A549 (cell line): ENCODE results near the gene RPL26. TPM values are rescaled to one million over a fixed set of nuclear protein-coding genes. Genes with fewer than 3 reads are reported as not detected.

ENCODE experiments used
- ATAC-seq, 2 experiments: fragments of 200-7000 bp in 1 of 2; fragments of >200 bp in 1 of 2; cut with Nextera tagmentation in 1 of 2; cut with Tn5 transposase in 1 of 2; 3 replicates each; pipeline versions ENCODE4 v1.8.0 to v1.9.1; 2018 to 2020; ENCODE audit warnings: mild to moderate bottlenecking in 1 of 2, moderate library complexity in 1 of 2
- CTCF ChIA-PET: fragments of 300-600 bp; sonication (Branson Sonifier 250); formaldehyde crosslinking; extraction: SDS; loops from one replicate; lab custom pipeline; 2021; ENCODE audit warnings: antibody characterized with exemption, inconsistent platforms; lab: Yijun Ruan, JAX
- POLR2A ChIA-PET: fragments of 350-600 bp; formaldehyde crosslinking; extraction: SDS; loops from one replicate; lab custom pipeline; 2021; ENCODE audit warnings: antibody characterized with exemption, inconsistent platforms; lab: Yijun Ruan, JAX
- DNase-seq, 2 experiments: peaks; one replicate each; pipeline versions ENCODE4 v3.0.0 to v3.0.0-alpha.2; 2011 to 2016; ENCODE audit warnings: low read depth in 1 of 2, low spot score in 1 of 2
- FAIRE-seq: peaks from 2 replicates; lab custom pipeline; 2011; peaks lifted over from hg19 to GRCh38; lab: Jason Lieb, UNC
- H3K27ac ChIP-seq, 2 experiments: fragments of >200 bp; sonication (Bioruptor Twin); formaldehyde crosslinking; 3 replicates each; pipeline ENCODE4 v1.5.1; 2016 to 2017
- H3K4me1 ChIP-seq: fragments of >200 bp; sonication (Bioruptor Twin); formaldehyde crosslinking; 3 replicates; pipeline ENCODE4 v1.6.1; 2016
- H3K4me2 ChIP-seq: fragments of >200 bp; sonication (Bioruptor Twin); formaldehyde crosslinking; 3 replicates; pipeline ENCODE4 v1.6.1; 2016
- H3K4me3 ChIP-seq: fragments of >200 bp; sonication (Bioruptor Twin); formaldehyde crosslinking; 3 replicates; pipeline ENCODE4 v1.5.1; 2016
- H3K9me3 ChIP-seq: fragments of >200 bp; sonication (Bioruptor Twin); formaldehyde crosslinking; 3 replicates; pipeline ENCODE4 v1.6.1; 2016
- CBX8 ChIP-seq: fragments of 200-600 bp; sonication (generic); IDR thresholded peaks from 2 replicates; pipeline ENCODE4 v1.6.1; 2016
- CEBPB ChIP-seq, 2 experiments: fragments of >200 bp in 1 of 2; sonication (Bioruptor Twin) in 1 of 2; formaldehyde crosslinking in 1 of 2; IDR thresholded peaks; 2 replicates each; pipeline ENCODE4 v1.6.1; 2012 to 2016
- CHD2 ChIP-seq: fragments of 150-350 bp; IDR thresholded peaks from 2 replicates; pipeline ENCODE4 v1.6.1; 2014; ENCODE audit warnings: low read length; ENCODE audit not compliant: partially characterized antibody
- EHF ChIP-seq: fragments of 250-450 bp; sonication (Bioruptor Pico); IDR thresholded peaks from 2 replicates; pipeline ENCODE4 v1.5.0; 2020; ENCODE audit warnings: mild to moderate bottlenecking
- FOSL2 ChIP-seq, 2 experiments: fragments of 450-650 bp in 1 of 2; fragments of >200 bp in 1 of 2; sonication (Bioruptor Twin) in 1 of 2; formaldehyde crosslinking; IDR thresholded peaks; 2 replicates each; pipeline versions ENCODE4 v1.5.0 to v1.6.1; 2016 to 2020; ENCODE audit warnings: mild to moderate bottlenecking in 1 of 2, moderate library complexity in 1 of 2
- FOXS1 ChIP-seq: fragments of 250-450 bp; sonication (Bioruptor Pico); IDR thresholded peaks from 2 replicates; pipeline ENCODE4 v1.5.0; 2020; ENCODE audit warnings: mild to moderate bottlenecking, moderate library complexity
- GATA3 ChIP-seq: IDR thresholded peaks from 2 replicates; pipeline ENCODE4 v1.6.1; 2012; ENCODE audit warnings: borderline replicate concordance
- HOXB13 ChIP-seq: fragments of 250-450 bp; sonication (Bioruptor Pico); IDR thresholded peaks from 2 replicates; pipeline ENCODE4 v1.5.0; 2020; ENCODE audit warnings: low read depth, mild to moderate bottlenecking, moderate library complexity
- HOXB5 ChIP-seq: fragments of 250-450 bp; sonication (Bioruptor Pico); IDR thresholded peaks from 2 replicates; pipeline ENCODE4 v1.5.0; 2020; ENCODE audit warnings: mild to moderate bottlenecking, moderate library complexity
- JUN ChIP-seq, 2 experiments: fragments of >200 bp; sonication (Bioruptor Twin); formaldehyde crosslinking; IDR thresholded peaks; 2 replicates in 1 of 2; 3 replicates in 1 of 2; pipeline ENCODE4 v1.6.1; 2016 to 2017
- KDM1A ChIP-seq: fragments of 200-600 bp; sonication (generic); IDR thresholded peaks from 2 replicates; pipeline ENCODE4 v1.6.1; 2016; ENCODE audit warnings: low read depth, mild to moderate bottlenecking
- NFE2L2 ChIP-seq: fragments of 150-350 bp; conservative IDR thresholded peaks from 2 replicates; pipeline ENCODE4 v1.6.1; 2014; ENCODE audit warnings: low read length
- POLR2AphosphoS2 ChIP-seq: conservative IDR thresholded peaks from 2 replicates; pipeline ENCODE4 v1.6.1; 2012; ENCODE audit warnings: low read length, improper control_type of control experiment, inconsistent platforms
- RARB ChIP-seq: fragments of 250-450 bp; sonication (Bioruptor Pico); IDR thresholded peaks from 2 replicates; pipeline ENCODE4 v1.8.0; 2021; ENCODE audit warnings: mild to moderate bottlenecking, moderate library complexity
- RCOR1 ChIP-seq: fragments of 150-350 bp; IDR thresholded peaks from 2 replicates; pipeline ENCODE4 v1.6.1; 2014; ENCODE audit warnings: antibody characterized with exemption, low read length, low read depth
- RFX5 ChIP-seq: fragments of 450-650 bp; IDR thresholded peaks from 2 replicates; pipeline ENCODE4 v1.7.1; 2014; ENCODE audit warnings: antibody characterized with exemption, mild to moderate bottlenecking, moderate library complexity
- SMC3 ChIP-seq: fragments of >200 bp; sonication (Bioruptor Twin); formaldehyde crosslinking; IDR thresholded peaks from 3 replicates; pipeline ENCODE4 v1.6.1; 2018; ENCODE audit warnings: inconsistent platforms
- ZNF302 ChIP-seq: fragments of 250-450 bp; sonication (Bioruptor Pico); IDR thresholded peaks from 2 replicates; pipeline ENCODE4 v1.9.0; 2021; ENCODE audit warnings: inconsistent platforms, mild to moderate bottlenecking, moderate library complexity
- WGBS: methylation state at CpG from one replicate; pipeline ENCODE4 v1.1.6; 2017; ENCODE audit errors: missing lambda C conversion rate; 5-methylcytosine and 5-hydroxymethylcytosine counted together
- polyA plus RNA-seq, 4 experiments: library from polyadenylated mRNA; depleted of rRNA in 3 of 4; stranded (reverse); fragments of >200 nt; fragmentation: RNase III in 1 of 4; extraction: RNeasy Plus Mini Kit Qiagen cat#74134 plus additional on column Dnase treatment in 1 of 4; gene quantifications; 2 replicates in 3 of 4; 3 replicates in 1 of 4; pipeline ENCODE4 v1.2.3, GENCODE V29; 2011 to 2017
- TF ChIP-seq, protein P1 (sequence below): IDR thresholded peaks from 2 replicates; pipeline ENCODE4 v1.6.1; 2012
- TF ChIP-seq, protein P2 (sequence below): fragments of 200-600 bp; sonication (generic); IDR thresholded peaks from 2 replicates; pipeline ENCODE4 v1.6.1; 2016; ENCODE audit warnings: antibody characterized with exemption, mild to moderate bottlenecking, moderate library complexity
- TF ChIP-seq, protein P3 (sequence below): fragments of 450-650 bp; IDR thresholded peaks from 2 replicates; pipeline ENCODE4 v1.6.1; 2014; ENCODE audit warnings: antibody characterized with exemption
- TF ChIP-seq, protein P4 (sequence below): fragments of 250-450 bp; sonication (Bioruptor Pico); IDR thresholded peaks from 2 replicates; pipeline ENCODE4 v1.5.0; 2021; ENCODE audit warnings: mild to moderate bottlenecking, moderate library complexity, borderline replicate concordance
- TF ChIP-seq, protein P5 (sequence below): fragments of 250-450 bp; sonication (Bioruptor Pico); IDR thresholded peaks from 2 replicates; pipeline ENCODE4 v1.5.0; 2020; ENCODE audit warnings: low read depth, mild to moderate bottlenecking, moderate library complexity

RPL26 gene
- polyA plus RNA-seq, 2 of the 4 experiments (the other 2 are of a cell fraction): 5,521 to 7,141 TPM

DNA sequence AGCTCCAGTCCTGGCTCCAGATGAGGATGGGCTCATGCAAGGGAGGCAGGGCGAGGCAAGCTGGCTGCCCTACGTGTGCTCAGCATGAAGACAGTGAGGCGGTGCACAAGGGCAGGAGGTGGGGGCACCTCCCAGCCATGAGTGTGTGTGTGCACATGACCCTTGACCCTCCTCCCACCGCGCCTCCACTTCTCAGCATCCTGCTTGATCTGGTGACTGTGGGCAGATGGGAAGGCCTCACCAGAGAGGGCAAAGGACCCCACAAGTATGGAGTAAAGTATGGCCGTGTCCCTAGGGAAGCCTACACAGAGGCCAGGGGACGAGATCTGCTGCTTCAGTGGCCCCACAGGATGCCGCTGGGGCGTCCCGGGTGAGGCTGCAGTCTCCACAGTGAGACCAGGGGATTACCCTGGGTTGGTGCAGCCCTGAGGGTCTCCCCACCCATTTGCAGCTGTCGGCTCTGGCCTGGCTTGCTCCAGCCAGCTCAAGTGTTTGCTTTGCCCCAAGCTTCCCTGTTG is 22.6 kb upstream of the RPL26 start:
- no peak for FAIRE-seq
- TF ChIP-seq CEBPB (IDR thresholded peaks at IDR 0.05) (no peak), RFX5 (no peak), EHF (no peak), GATA3 (no peak), NFE2L2 (no peak), HOXB5 (CRISPR knock-in tag) (no peak), RARB (no peak), KDM1A (no peak)
- TF ChIP-seq, protein P1, sequence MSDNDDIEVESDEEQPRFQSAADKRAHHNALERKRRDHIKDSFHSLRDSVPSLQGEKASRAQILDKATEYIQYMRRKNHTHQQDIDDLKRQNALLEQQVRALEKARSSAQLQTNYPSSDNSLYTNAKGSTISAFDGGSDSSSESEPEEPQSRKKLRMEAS: no peak
- TF ChIP-seq, protein P2, sequence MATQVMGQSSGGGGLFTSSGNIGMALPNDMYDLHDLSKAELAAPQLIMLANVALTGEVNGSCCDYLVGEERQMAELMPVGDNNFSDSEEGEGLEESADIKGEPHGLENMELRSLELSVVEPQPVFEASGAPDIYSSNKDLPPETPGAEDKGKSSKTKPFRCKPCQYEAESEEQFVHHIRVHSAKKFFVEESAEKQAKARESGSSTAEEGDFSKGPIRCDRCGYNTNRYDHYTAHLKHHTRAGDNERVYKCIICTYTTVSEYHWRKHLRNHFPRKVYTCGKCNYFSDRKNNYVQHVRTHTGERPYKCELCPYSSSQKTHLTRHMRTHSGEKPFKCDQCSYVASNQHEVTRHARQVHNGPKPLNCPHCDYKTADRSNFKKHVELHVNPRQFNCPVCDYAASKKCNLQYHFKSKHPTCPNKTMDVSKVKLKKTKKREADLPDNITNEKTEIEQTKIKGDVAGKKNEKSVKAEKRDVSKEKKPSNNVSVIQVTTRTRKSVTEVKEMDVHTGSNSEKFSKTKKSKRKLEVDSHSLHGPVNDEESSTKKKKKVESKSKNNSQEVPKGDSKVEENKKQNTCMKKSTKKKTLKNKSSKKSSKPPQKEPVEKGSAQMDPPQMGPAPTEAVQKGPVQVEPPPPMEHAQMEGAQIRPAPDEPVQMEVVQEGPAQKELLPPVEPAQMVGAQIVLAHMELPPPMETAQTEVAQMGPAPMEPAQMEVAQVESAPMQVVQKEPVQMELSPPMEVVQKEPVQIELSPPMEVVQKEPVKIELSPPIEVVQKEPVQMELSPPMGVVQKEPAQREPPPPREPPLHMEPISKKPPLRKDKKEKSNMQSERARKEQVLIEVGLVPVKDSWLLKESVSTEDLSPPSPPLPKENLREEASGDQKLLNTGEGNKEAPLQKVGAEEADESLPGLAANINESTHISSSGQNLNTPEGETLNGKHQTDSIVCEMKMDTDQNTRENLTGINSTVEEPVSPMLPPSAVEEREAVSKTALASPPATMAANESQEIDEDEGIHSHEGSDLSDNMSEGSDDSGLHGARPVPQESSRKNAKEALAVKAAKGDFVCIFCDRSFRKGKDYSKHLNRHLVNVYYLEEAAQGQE: no peak
- TF ChIP-seq, protein P3, sequence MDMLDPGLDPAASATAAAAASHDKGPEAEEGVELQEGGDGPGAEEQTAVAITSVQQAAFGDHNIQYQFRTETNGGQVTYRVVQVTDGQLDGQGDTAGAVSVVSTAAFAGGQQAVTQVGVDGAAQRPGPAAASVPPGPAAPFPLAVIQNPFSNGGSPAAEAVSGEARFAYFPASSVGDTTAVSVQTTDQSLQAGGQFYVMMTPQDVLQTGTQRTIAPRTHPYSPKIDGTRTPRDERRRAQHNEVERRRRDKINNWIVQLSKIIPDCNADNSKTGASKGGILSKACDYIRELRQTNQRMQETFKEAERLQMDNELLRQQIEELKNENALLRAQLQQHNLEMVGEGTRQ: no peak
- TF ChIP-seq, all 56 proteins: peak for 0
- CTCF ChIA-PET: interaction anchor here (0.6 to 9.9 kb wide), 5 partner anchors 14 to 489 kb away, joined by 3 to 112 read pairs (median 4); partner anchors contain the start of gene RPL26
- POLR2A ChIA-PET: interaction anchor here (1.3 kb wide), 1 partner anchor 22 kb away, joined by 3 read pairs; no protein-coding TSS in a partner anchor
- WGBS: 76% methylated on average over 11 of the region's 11 CpGs
- Histone ChIP-seq H3K9me3 (no peaks in the 10 kb centered on the region), H3K4me1 (peaks cover 6% of the 10 kb centered on the region; the same call in 2 of the 3 replicates), H3K4me3 (no peak overlapping the region), H3K27ac (no peak overlapping the region), H3K4me2 (no peak overlapping the region)
- ATAC-seq: 0 out of 6 replicates have a peak, but pooled peaks of 1 of the 2 experiments have one; percentile 14
- DNase-seq: no peak

DNA sequence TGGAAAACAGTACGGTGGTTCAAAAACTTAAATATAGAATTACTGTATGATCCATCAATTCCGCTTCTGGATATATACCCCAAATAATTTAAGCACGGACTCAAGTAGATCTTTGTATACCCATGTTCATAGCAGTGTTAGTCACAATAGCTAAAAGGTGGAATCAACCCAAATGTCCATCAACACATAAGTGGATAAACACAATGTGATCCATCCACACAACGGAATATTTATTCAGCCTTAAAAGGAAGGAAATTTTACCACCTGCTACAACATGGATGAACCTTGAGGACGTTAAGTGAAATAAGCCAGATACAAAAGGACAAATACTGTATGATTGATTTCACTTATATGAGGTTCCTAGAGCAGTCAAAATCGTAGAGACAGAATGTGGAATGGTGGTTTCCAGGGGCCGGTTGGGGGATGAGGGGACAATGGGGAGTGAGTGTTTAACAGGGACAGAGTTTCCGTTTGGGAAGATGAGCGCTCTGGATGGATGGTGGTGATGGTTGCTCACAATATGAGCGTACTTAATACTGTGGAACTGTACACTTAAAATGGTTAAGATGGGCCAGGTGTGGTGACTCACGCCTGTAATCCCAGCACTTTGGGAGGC is 20.0 kb upstream of the RPL26 start:
- 66% methylated on average over 11 of the region's 11 CpGs for WGBS

More for the DNA sequence above, 20.0 kb upstream of the RPL26 start:
- FAIRE-seq (peak; percentile 73), DNase-seq (no peak), ATAC-seq (no peak)
- CTCF ChIA-PET: interaction anchor here (0.6 to 2.0 kb wide), 6 partner anchors 9 to 486 kb away, joined by 3 to 7 read pairs (median 5); no protein-coding TSS in a partner anchor
- no peak overlapping the region for H3K27ac ChIP-seq
- no peak overlapping the region for H3K4me3 ChIP-seq
- no peak overlapping the region for H3K4me2 ChIP-seq
- POLR2A ChIA-PET: interaction anchor here (1.3 kb wide), 1 partner anchor 32 kb away, joined by 3 read pairs; no protein-coding TSS in a partner anchor
- H3K9me3 ChIP-seq: no peaks in the 10 kb centered on the region
- H3K4me1 ChIP-seq: no peaks in the 10 kb centered on the region
- TF ChIP-seq, protein P4, sequence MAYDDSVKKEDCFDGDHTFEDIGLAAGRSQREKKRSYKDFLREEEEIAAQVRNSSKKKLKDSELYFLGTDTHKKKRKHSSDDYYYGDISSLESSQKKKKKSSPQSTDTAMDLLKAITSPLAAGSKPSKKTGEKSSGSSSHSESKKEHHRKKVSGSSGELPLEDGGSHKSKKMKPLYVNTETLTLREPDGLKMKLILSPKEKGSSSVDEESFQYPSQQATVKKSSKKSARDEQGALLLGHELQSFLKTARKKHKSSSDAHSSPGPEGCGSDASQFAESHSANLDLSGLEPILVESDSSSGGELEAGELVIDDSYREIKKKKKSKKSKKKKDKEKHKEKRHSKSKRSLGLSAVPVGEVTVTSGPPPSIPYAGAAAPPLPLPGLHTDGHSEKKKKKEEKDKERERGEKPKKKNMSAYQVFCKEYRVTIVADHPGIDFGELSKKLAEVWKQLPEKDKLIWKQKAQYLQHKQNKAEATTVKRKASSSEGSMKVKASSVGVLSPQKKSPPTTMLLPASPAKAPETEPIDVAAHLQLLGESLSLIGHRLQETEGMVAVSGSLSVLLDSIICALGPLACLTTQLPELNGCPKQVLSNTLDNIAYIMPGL (CRISPR knock-in tag): no peak
- TF ChIP-seq RCOR1: no peak
- no peak for TF ChIP-seq POLR2AphosphoS2
- TF ChIP-seq, protein P5, sequence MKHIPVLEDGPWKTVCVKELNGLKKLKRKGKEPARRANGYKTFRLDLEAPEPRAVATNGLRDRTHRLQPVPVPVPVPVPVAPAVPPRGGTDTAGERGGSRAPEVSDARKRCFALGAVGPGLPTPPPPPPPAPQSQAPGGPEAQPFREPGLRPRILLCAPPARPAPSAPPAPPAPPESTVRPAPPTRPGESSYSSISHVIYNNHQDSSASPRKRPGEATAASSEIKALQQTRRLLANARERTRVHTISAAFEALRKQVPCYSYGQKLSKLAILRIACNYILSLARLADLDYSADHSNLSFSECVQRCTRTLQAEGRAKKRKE (CRISPR knock-in tag): no peak
- TF ChIP-seq KDM1A: no peak
- TF ChIP-seq EHF: no peak
- no peak for TF ChIP-seq CBX8
- TF ChIP-seq HOXB13 (CRISPR knock-in tag): no peak
- TF ChIP-seq, protein P1: no peak
- TF ChIP-seq CHD2: no peak
- TF ChIP-seq ZNF302 (CRISPR knock-in tag): no peak
- no peak for TF ChIP-seq FOSL2 (IDR thresholded peaks at IDR 0.05)
- no peak for TF ChIP-seq FOSL2 (CRISPR knock-in tag; IDR thresholded peaks at IDR 0.05)
- no peak for TF ChIP-seq JUN (IDR thresholded peaks at IDR 0.05)
- TF ChIP-seq FOXS1: no peak
- TF ChIP-seq SMC3: no peak
